Measurements from ENCODE around the gene ALOX5.

GRCh38 chr10:45491061-45491460, 117.0 kb downstream of the ALOX5 start:
- TF ChIP-seq CTCF (IDR thresholded peaks at IDR 0.05) (no peak), POLR2A (IDR thresholded peaks at IDR 0.05) (no peak)

Measured in body of pancreas (tissue), 4 donors.